Stimulated activated CD4-positive, alpha-beta T cell treated with anti-CD3 and anti-CD28 coated beads, Interleukin-15, amount 100 ng/mL, for 48 hours (primary cell): ENCODE measurements around the gene NUP62.

ENCODE experiments used
- DNase-seq, 2 donors: peaks; one replicate each; pipeline ENCODE4 v3.0.0-alpha.2; 2020; ENCODE audit warnings: low read depth in 2 of 2

NUP62 gene

GRCh38 chr19:49896863-49897621, 32.3 kb downstream of the NUP62 start, which contains the start of gene IL4I1:
Gene IL4I1, minus strand, starts transcription at chr19:49896887. Its CDS starts 727 bp downstream, at chr19:49896160.
- DNase-seq = peak in 1 of 2 donors; percentile 56

GRCh38 chr19:49895566-49896297, 33.6 kb downstream of the NUP62 start:
- DNase-seq = peak; percentile 25 to 34

- peak in 1 of 2 donors; percentile 29 for DNase-seq
These were observed 34.3 kb downstream of the NUP62 start for GRCh38 chr19:49894879-49895565.

- DNase-seq = no peak
These were observed 35.2 kb downstream of the NUP62 start for GRCh38 chr19:49894011-49894664.

- DNase-seq = no peak
These were observed 36.6 kb downstream of the NUP62 start for GRCh38 chr19:49892716-49893115.

- DNase-seq = no peak
These were observed 37.9 kb downstream of the NUP62 start for GRCh38 chr19:49891393-49891792.

DNA sequence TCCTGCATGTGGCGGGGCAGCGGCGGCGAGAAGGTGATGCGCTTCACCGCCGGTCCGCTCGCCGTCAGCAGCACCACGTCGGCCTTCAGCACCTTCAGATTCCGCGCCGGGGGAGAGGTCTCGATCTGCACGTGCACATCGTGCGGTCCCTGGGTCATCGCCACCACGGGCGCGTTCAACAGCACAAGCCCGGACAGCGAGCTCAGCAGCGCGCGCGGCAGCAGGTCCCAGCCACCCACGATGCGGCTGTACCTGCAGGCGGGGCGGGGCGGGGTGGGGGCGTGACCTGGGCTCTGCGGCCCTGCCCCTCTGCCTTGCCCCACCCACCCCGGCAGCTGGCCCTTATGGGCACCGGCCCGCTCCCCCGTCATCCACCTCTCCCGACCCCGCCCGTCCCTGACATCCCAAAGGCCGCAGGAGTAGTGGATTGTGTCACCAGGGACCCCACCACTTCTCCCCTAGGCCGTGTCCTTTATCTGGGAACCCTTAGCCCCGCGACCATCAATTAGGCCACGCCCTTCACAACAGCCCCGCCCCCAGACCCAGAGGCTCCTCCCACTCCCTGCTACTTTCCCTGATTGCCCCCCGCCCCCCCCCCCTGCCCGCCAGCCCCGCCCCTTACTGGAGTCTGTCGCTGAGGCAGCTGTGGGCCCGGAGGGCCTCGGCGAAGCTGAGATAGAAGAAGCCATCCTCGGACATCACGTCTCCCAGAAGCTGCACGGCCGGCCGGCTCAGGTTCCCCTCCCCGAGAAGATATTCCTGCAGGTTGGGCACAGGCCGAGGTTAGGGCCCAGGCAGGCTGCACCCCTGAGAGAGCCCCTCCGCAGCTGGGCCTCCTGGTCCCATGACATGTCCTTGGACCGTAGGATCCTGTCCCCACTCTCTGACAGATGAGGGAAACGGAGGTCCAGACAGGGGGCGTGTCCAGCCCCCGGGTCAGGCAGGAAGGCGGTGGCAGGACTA, 38.7 kb downstream of the NUP62 start:
- peak; percentile 47 to 61 for DNase-seq

DNA sequence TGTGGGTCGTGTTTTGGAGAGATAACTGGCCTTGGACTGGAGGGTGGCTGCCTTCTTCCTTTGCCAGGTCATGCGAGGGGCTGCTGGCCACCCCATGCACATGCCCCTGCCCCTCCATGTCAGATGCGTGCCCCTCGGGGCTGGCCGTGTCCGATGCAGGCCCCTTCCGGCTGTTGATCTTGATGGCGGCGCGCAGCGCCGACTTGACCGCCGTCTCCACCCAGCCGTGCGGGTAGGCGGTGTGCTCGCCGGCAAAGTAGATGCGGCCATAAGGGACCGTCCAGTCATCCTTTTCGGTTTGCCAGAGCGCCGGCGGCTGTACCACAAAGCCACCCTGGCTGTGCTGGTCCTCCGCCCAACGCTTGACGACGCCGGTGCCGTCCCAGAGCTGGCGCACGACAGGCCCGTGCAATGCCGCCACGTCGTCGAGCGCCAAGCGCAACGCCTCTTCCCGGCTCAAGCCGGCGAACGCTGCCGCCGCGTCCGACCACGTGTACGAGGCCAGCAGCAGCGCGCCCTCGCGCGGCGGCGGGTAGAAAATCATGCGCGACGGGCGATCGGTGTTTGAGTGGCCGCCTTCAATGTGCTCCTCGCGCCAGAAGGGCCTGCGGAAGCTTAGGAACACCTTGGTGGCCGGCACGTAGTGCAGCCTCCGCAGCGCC, 39.5 kb downstream of the NUP62 start:
- peak; percentile 65 to 70 for DNase-seq

DNA sequence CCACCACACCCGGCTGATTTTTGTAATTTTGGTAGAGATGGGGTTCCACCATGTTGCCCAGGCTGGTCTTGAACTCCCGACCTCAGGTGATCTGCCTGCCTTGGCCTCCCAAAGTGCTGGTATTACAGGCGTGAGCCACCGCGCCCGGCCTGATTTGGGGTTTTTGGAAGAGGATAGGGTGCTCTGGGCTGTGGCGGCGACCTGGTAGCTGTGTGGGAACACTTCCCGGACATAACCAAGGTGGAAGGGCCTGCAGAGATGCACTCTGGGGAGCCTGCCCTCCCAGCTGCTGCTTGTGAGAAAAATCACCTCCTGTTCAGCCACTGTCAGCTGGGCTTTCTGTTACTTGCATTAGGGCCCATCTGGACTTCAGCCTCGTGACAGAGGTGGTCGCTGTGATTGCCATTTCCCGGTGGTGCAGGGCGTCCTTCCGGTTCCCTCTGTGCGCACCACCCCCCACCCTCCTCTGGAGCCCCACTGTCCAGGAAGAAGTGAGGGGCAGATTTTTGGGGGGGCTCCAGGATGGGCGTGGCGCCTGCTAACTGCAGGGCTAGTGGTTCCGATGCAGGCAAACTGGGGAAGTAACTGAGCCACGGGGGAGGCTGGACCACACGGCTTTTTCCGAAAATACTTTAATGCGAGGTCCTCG, 40.1 kb downstream of the NUP62 start:
- no peak for DNase-seq

DNA sequence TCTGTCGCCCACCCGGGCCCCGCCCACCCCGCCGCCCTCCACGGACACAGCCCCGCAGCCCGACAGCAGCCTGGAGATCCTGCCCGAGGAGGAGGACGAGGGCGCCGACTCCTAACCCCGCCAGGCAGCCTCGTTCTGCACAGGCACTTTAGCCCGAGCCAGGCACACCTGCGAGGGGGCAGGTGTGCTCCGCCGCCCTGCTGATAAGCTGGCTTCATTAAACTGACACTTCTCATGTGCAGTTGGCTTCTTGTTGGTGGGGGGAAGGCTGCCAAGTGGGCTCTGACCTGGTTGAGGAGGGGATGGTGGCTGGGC, 40.8 kb downstream of the NUP62 start:
- no peak for DNase-seq

- DNase-seq = no peak
These were observed 41.4 kb downstream of the NUP62 start for GRCh38 chr19:49887665-49888509.

DNA sequence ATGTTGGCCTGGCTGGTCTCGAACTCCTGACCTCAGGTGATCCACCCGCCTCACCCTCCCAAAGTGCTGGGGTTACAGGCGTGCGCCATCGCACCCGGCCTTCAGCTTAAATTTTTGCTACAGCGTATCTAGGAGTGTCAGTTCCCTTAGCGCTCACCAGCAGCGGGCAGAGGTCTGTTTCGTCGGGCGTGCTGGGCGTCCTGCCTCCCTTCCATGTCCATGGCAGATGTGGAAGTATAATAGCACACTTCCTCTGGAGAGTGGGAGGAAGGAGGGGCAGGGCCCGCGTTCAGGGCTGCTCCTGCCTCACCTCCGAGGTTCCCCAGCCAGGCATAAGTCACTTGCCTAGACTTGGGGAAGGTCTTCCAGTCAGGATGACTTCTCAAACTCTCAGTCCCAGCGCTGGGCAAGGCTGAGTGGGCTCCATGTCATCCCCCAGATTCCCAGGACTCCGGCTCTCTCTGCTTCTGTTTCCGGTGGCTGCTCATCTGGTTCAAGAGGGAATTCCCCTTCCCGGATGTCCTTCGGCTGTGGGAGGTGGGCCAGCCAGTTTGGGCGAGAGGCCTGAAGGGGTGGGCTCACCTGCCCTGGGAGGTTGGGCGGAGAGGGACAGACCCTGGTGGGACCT, 42.2 kb downstream of the NUP62 start:
- DNase-seq = no peak

GRCh38 chr19:49884760-49885159, 44.5 kb downstream of the NUP62 start:
- no peak for DNase-seq

- no peak for DNase-seq
These were observed 45.2 kb downstream of the NUP62 start for GRCh38 chr19:49884109-49884508.

- no peak for DNase-seq
These were observed 46.2 kb downstream of the NUP62 start for GRCh38 chr19:49883094-49883493.

GRCh38 chr19:49882643-49883042, 46.7 kb downstream of the NUP62 start:
- no peak for DNase-seq

- no peak for DNase-seq
These were observed 47.5 kb downstream of the NUP62 start for GRCh38 chr19:49881672-49882394.

DNA sequence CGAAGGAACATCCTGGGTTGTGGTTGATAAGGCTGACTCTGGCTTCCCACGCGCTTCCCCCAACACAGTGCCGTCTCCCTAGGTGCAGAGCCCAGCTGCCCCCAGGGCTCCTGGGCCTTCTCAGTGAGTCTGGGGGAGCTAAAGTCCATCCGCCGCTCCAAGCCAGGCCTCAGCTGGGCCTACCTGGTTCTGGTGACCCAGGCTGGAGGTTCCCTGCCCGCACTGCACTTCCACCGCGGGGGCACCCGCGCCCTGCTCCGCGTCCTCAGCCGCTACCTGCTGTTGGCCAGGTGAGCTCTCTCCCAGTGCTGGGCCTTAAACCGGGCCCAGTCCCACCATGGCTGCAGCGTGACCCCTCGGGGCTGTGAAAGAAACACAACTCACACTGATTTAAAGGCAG, 48.1 kb downstream of the NUP62 start:
- no peak for DNase-seq
